ENCODE data around the gene MANF. TPM values are rescaled to one million over a fixed set of nuclear protein-coding genes. Genes with fewer than 3 reads are reported as not detected.

The MANF gene
- total RNA-seq, 4 donors from 2014 or later: 9.8 to 28.4 (median 23.0) TPM

DNA sequence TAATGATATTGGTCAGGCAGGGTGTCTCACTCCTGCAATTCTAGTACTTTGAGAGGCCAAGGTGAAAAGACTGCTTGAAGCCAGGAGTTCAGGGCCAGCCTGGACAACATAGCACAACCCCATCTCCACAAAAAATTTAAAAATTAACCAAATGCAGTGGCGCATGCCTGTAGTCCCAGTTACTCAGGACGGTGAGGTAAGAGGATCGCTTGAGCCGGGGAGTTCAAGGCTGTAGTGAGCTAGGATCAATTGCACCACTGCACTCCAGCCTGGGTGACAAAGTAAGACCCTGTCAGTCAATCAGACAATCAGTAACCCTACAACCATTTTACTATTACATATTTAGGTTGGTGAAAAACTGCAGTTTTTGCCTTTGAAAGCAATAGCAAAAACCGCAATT lies 49.0 kb downstream of the MANF start:
- H3K9me3 ChIP-seq: no peaks in the 10 kb centered on the region
- H3K4me1 ChIP-seq: no peaks in the 10 kb centered on the region
- no peaks in the 10 kb centered on the region for H3K27me3 ChIP-seq
- 93 to 95% methylated on average over 5 of the region's 5 CpGs for WGBS, 2 donors
- peaks cover 0 to 67% (median 3%) of the 10 kb centered on the region in 3 donors for H3K36me3 ChIP-seq
- no peak overlapping the region for H3K27ac ChIP-seq
- DNase-seq (ENCODE audit: low spot score in 2 of 2): no peak
- TF ChIP-seq, protein P1, sequence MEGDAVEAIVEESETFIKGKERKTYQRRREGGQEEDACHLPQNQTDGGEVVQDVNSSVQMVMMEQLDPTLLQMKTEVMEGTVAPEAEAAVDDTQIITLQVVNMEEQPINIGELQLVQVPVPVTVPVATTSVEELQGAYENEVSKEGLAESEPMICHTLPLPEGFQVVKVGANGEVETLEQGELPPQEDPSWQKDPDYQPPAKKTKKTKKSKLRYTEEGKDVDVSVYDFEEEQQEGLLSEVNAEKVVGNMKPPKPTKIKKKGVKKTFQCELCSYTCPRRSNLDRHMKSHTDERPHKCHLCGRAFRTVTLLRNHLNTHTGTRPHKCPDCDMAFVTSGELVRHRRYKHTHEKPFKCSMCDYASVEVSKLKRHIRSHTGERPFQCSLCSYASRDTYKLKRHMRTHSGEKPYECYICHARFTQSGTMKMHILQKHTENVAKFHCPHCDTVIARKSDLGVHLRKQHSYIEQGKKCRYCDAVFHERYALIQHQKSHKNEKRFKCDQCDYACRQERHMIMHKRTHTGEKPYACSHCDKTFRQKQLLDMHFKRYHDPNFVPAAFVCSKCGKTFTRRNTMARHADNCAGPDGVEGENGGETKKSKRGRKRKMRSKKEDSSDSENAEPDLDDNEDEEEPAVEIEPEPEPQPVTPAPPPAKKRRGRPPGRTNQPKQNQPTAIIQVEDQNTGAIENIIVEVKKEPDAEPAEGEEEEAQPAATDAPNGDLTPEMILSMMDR (IDR thresholded peaks at IDR 0.05): no peak
- TF ChIP-seq POLR2A (IDR thresholded peaks at IDR 0.05) (no peak), EP300 (IDR thresholded peaks at IDR 0.05) (no peak)
- H3K4me3 ChIP-seq: no peak overlapping the region

DNA sequence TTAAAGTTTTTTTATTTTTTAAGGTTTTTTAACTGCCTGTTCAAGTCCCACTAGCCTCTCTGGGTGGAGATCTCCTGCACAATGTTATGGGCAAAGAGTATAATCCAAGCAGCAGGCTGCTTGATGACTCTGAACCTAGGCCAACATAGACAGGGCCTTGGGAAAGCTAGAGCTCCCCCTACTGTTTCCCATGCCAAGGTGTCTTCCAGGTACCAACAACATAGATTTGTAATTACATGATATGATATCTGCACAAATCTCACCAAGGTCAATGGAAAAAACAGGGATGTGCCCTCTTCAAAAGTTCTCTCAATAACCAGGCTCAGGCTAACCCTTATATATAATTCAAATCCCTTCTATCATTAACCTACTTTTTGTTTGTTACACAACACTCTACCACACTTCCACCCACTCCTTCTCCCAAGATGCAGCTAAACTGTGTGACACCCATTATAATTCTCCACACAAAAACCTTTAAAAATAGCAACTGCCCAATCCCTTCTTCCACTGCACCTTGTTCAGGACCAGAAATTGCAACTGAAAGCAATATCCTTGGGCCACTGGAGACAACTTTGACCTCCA lies 49.7 kb downstream of the MANF start:
- no peak for TF ChIP-seq POLR2A (IDR thresholded peaks at IDR 0.05)
- TF ChIP-seq, protein P1 (IDR thresholded peaks at IDR 0.05): peak; percentile 30 to 62 (median 52)
- no peaks in the 10 kb centered on the region for H3K27me3 ChIP-seq
- H3K9me3 ChIP-seq: no peaks in the 10 kb centered on the region
- peaks cover 0 to 67% (median 0%) of the 10 kb centered on the region in 3 donors for H3K36me3 ChIP-seq
- no peaks in the 10 kb centered on the region for H3K4me1 ChIP-seq
- no peak overlapping the region for H3K27ac ChIP-seq
- H3K4me3 ChIP-seq: no peak overlapping the region
- DNase-seq (ENCODE audit: low spot score in 2 of 2): peak in 1 of 2 donors; percentile 51

DNA sequence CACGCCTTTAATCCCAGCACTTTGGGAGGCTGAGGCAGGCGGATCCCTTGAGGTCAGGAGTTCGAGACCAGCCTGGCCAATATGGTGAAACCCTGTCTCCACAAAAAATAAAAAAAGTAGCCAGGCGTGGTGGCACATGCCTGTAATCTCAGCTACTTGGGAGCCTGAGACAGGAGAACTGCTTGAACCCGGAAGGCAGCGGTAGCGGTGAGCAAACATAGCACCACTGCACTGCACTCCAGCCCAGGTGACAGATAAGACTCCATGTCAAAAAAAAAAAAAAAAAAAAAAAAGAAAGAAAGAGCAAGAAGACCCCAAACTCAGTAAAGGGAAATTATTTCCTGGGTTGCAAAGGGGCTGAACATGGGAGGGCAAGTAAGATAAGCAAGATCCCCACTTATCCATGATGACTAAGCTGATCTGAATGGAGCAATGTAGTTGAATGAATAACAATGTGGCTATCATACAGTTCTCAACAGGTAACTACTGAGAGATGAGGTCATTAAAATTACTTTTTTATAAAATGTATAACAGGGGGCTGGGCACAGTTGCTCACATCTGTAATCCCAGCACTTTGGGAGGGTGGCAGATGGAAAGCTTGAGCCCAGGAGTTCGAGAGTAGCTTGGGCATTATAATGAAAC lies 52.0 kb downstream of the MANF start:
- no peak overlapping the region for H3K4me3 ChIP-seq
- no peaks in the 10 kb centered on the region for H3K9me3 ChIP-seq
- no peak for TF ChIP-seq POLR2A (IDR thresholded peaks at IDR 0.05)
- TF ChIP-seq, protein P1 (IDR thresholded peaks at IDR 0.05): no peak
- TF ChIP-seq EP300 (IDR thresholded peaks at IDR 0.05): no peak
- H3K27ac ChIP-seq: no peak overlapping the region
- peaks cover 0 to 69% (median 0%) of the 10 kb centered on the region in 3 donors for H3K36me3 ChIP-seq
- WGBS, 2 donors: 90 to 91% methylated on average over 8 of the region's 8 CpGs
- no peak for DNase-seq (ENCODE audit: low spot score in 2 of 2)
- no peaks in the 10 kb centered on the region for H3K27me3 ChIP-seq
- H3K4me1 ChIP-seq: no peaks in the 10 kb centered on the region

Other genes starting within 250 kb of the MANF start
- 10 to 100 TPM; 22.6 to 32.4 (median 26.0) TPM for gene RBM15B, start 6.0 kb downstream of the MANF start, total RNA-seq
- 10 to 100 TPM; 15.7 to 23.2 (median 18.1) TPM for gene DCAF1, start 114.7 kb downstream of the MANF start, total RNA-seq
- 10 to 100 TPM; 21.0 to 35.8 (median 28.5) TPM for gene RAD54L2, start 153.4 kb downstream of the MANF start, total RNA-seq

Measured in tibial nerve (tissue), 4 donors.